HCT116 (cell line): ENCODE results near the gene ITGAE. TPM values are rescaled to one million over a fixed set of nuclear protein-coding genes. Genes with fewer than 3 reads are reported as not detected.

Experiments used
- ATAC-seq: fragments of 200-7000 bp; cut with Tn5 transposase; 2 replicates; pipeline ENCODE4 v1.9.1; 2020; ENCODE audit warnings: mild to moderate bottlenecking, moderate library complexity
- BruUV-seq: library from RNA; stranded (reverse); fragments of 400-500 nt; replicated peaks from 2 replicates; lab custom pipeline; 2021; lab: Mats Ljungman, UMichigan
- CTCF ChIA-PET: fragments of 300-600 bp; sonication (Branson Sonifier 250); formaldehyde crosslinking; loops from one replicate; lab custom pipeline; 2021; ENCODE audit warnings: antibody characterized with exemption; lab: Charles Lee
- POLR2A ChIA-PET: fragments of 300-600, 350-600 bp; sonication (Branson Sonifier 250); formaldehyde crosslinking; loops from one replicate; lab custom pipeline; 2021; ENCODE audit warnings: antibody characterized with exemption; lab: Charles Lee
- RAD21 ChIA-PET, 2 experiments: fragments of 300-600 bp; sonication (Branson Sonifier 250); formaldehyde crosslinking; loops; one replicate each; lab custom pipeline; 2023; ENCODE audit warnings: low total read pairs in 2 of 2; ENCODE audit not compliant: uncharacterized antibody in 2 of 2, unreplicated experiment in 2 of 2, low non-redundant PET in 1 of 2; lab: Charles Lee
- DNase-seq: peaks from one replicate; pipeline ENCODE4 v3.0.0-alpha.2; 2010; ENCODE audit warnings: low read depth, low spot score
- H2AFZ ChIP-seq: fragments of 200-600 bp; shearing (Covaris generic), sonication (generic); 2 replicates; pipeline ENCODE4 v1.6.1; 2017; ENCODE audit warnings: low read depth, mixed run types, mixed read lengths, antibody characterized with exemption, low read length; ENCODE audit not compliant: poor library complexity, severe bottlenecking
- H3K27ac ChIP-seq: 2 replicates; pipeline ENCODE4 v1.5.1; 2012; ENCODE audit warnings: low read depth, low read length
- H3K27me3 ChIP-seq: fragments of 200-600 bp; sonication (generic); 2 replicates; pipeline ENCODE4 v1.6.1; 2016; ENCODE audit warnings: mixed run types, low read length, mixed read lengths; ENCODE audit not compliant: insufficient read depth
- H3K36me3 ChIP-seq, 2 experiments: fragments of 200-500 bp in 1 of 2; fragments of 200-600 bp in 1 of 2; sonication (Bioruptor generic) in 1 of 2; sonication (generic) in 1 of 2; 2 replicates each; pipeline versions ENCODE4 v1.5.1 to v1.6.1; 2014 to 2016; ENCODE audit warnings: low read length in 2 of 2, inconsistent platforms in 1 of 2, mixed read lengths in 1 of 2, mixed run types in 1 of 2; ENCODE audit not compliant: insufficient read depth in 2 of 2, control insufficient read depth in 1 of 2
- H3K4me1 ChIP-seq, 2 experiments: fragments of 200-600 bp in 1 of 2; sonication (generic) in 1 of 2; 2 replicates each; pipeline versions ENCODE4 v1.5.1 to v1.6.1; 2012 to 2017; ENCODE audit warnings: low read length in 2 of 2, inconsistent platforms in 1 of 2, mild to moderate bottlenecking in 1 of 2, mixed read lengths in 1 of 2, mixed run types in 1 of 2, moderate library complexity in 1 of 2; ENCODE audit not compliant: insufficient read depth in 2 of 2, control insufficient read depth in 1 of 2
- H3K4me2 ChIP-seq: fragments of 200-600 bp; sonication (generic); 2 replicates; pipeline ENCODE4 v1.6.1; 2017; ENCODE audit warnings: mixed run types, low read length, mixed read lengths
- H3K4me3 ChIP-seq, 2 experiments: fragments of 200-600 bp in 1 of 2; sonication (generic) in 1 of 2; replicated peaks in 1 of 2; 2 replicates each; pipeline ENCODE4 v1.5.1; 2011 to 2016; ENCODE audit warnings: low read length in 2 of 2, control low read depth in 1 of 2, low read depth in 1 of 2, mild to moderate bottlenecking in 1 of 2, mixed read lengths in 1 of 2, mixed run types in 1 of 2
- H3K79me2 ChIP-seq: fragments of 200-600 bp; sonication (generic); 2 replicates; pipeline ENCODE4 v1.6.1; 2017; ENCODE audit warnings: mild to moderate bottlenecking, mixed run types, low read length, moderate library complexity, mixed read lengths; ENCODE audit not compliant: insufficient read depth
- H3K9ac ChIP-seq: fragments of 200-600 bp; sonication (generic); 2 replicates; pipeline ENCODE4 v1.6.1; 2016; ENCODE audit warnings: low read length, mixed read lengths
- H3K9me2 ChIP-seq: fragments of 200-600 bp; sonication (generic), shearing (Covaris generic); 2 replicates; pipeline ENCODE4 v1.6.1; 2017; ENCODE audit warnings: mixed run types, mild to moderate bottlenecking, moderate library complexity; ENCODE audit not compliant: insufficient read depth
- H3K9me3 ChIP-seq, 2 experiments: fragments of 200-500 bp in 1 of 2; fragments of 200-600 bp in 1 of 2; sonication (Bioruptor generic) in 1 of 2; sonication (generic) in 1 of 2; 2 replicates each; pipeline ENCODE4 v1.6.1; 2014 to 2017; ENCODE audit warnings: low read length in 2 of 2, mixed read lengths in 2 of 2, inconsistent platforms in 1 of 2, low read depth in 1 of 2, mild to moderate bottlenecking in 1 of 2, mixed run types in 1 of 2, moderate library complexity in 1 of 2; ENCODE audit not compliant: control insufficient read depth in 1 of 2, insufficient read depth in 1 of 2
- H4K20me1 ChIP-seq: fragments of 200-600 bp; sonication (generic), shearing (Covaris generic); 2 replicates; pipeline ENCODE4 v1.6.1; 2017; ENCODE audit warnings: mixed run types, mild to moderate bottlenecking, moderate library complexity; ENCODE audit not compliant: insufficient read depth
- CEBPB ChIP-seq: IDR thresholded peaks from 2 replicates; pipeline ENCODE4 v1.6.1; 2012; ENCODE audit warnings: low read depth
- EGR1 ChIP-seq: IDR thresholded peaks from 2 replicates; pipeline ENCODE4 v1.6.1; 2012; ENCODE audit warnings: low read depth
- EZH2phosphoT487 ChIP-seq: fragments of 200-600 bp; IDR thresholded peaks from 2 replicates; pipeline ENCODE4 v1.6.1; 2018; ENCODE audit warnings: antibody characterized with exemption, borderline replicate concordance
- JUND ChIP-seq: IDR thresholded peaks from 2 replicates; pipeline ENCODE4 v1.6.1; 2012
- POLR2A ChIP-seq: IDR thresholded peaks from 2 replicates; pipeline ENCODE4 v1.7.0; 2011; ENCODE audit warnings: borderline replicate concordance; ENCODE audit not compliant: insufficient read depth, insufficient read length; ENCODE audit errors: extremely low read depth
- POLR2AphosphoS5 ChIP-seq: IDR thresholded peaks from 2 replicates; pipeline ENCODE4 v1.6.1; 2011; ENCODE audit warnings: mild to moderate bottlenecking, low read depth, low read length, moderate library complexity
- REST ChIP-seq: IDR thresholded peaks from 2 replicates; pipeline ENCODE4 v1.6.1; 2012; ENCODE audit warnings: low read depth
- SRF ChIP-seq: IDR thresholded peaks from 2 replicates; pipeline ENCODE4 v1.6.1; 2012; ENCODE audit warnings: low read depth
- YY1 ChIP-seq: IDR thresholded peaks from 2 replicates; pipeline ENCODE4 v1.6.1; 2011; ENCODE audit warnings: low read length, low read depth, moderate library complexity, mild to moderate bottlenecking; ENCODE audit not compliant: insufficient replicate concordance; ENCODE audit errors: extremely low read depth
- ZFX ChIP-seq: fragments of 450-650 bp; IDR thresholded peaks from 2 replicates; pipeline ENCODE4 v1.6.1; 2017
- intact Hi-C: fragments of 100-400 bp; cut with micrococcal nuclease; formaldehyde crosslinking; loops from 2 replicates; pipeline ENCODE4 v1.10.0; 2022
- total RNA-seq: library from RNA; stranded (reverse); gene quantifications from one replicate; pipeline ENCODE4 v1.2.1, GENCODE V29; 2021; ENCODE audit not compliant: unreplicated experiment
- TF ChIP-seq, protein P1 (sequence below): IDR thresholded peaks from 2 replicates; pipeline ENCODE4 v1.6.1; 2012

The ITGAE gene
- total RNA-seq, 1 experiment from 2014 or later = 19.9 TPM

GRCh38 chr17:3678095-3678820, 122.7 kb downstream of the ITGAE start:
- DNase-seq (no peak), ATAC-seq (no peak)
- Histone ChIP-seq H3K27ac (no peak overlapping the region), H4K20me1 (no peaks in the 10 kb centered on the region), H3K79me2 (no peaks in the 10 kb centered on the region), H3K4me3 (no peak overlapping the region), H3K4me1 (peaks cover 0 to 6% of the 10 kb centered on the region in 2 experiments; a peak in 3 of 4 replicates), H3K9ac (no peak overlapping the region), H3K4me2 (no peak overlapping the region)
- RAD21 ChIA-PET = no interaction called here
- no TSS peak for BruUV-seq
- intact Hi-C loops = no loop called here
- CTCF ChIA-PET = interaction anchor here (1.6 kb wide), 1 partner anchor 13 kb away, joined by 3 read pairs; no protein-coding TSS in a partner anchor
- POLR2A ChIA-PET = no interaction called here
- TF ChIP-seq, protein P1, sequence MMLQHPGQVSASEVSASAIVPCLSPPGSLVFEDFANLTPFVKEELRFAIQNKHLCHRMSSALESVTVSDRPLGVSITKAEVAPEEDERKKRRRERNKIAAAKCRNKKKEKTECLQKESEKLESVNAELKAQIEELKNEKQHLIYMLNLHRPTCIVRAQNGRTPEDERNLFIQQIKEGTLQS = no peak
- TF ChIP-seq YY1 (no peak), SRF (no peak), POLR2AphosphoS5 (no peak), CEBPB (no peak), EZH2phosphoT487 (no peak), ZFX (no peak), JUND (no peak), POLR2A (no peak), EGR1 (no peak), REST (no peak)
- TF ChIP-seq, all 23 proteins: peak for 0
- Histone ChIP-seq H2AFZ (no peak overlapping the region), H3K36me3 (no peaks in the 10 kb centered on the region), H3K27me3 (no peaks in the 10 kb centered on the region), H3K9me3 (no peaks in the 10 kb centered on the region), H3K9me2 (no peaks in the 10 kb centered on the region)
